Uterus (tissue), 4 donors: ENCODE results near the gene SKA1. TPM values are rescaled to one million over a fixed set of nuclear protein-coding genes. Genes with fewer than 3 reads are reported as not detected.

ENCODE experiments used
- DNase-seq, 2 donors: peaks; one replicate each; pipeline ENCODE4 v3.0.0-alpha.2; 2019 to 2020
- H3K27ac ChIP-seq, 2 donors: fragments of 200-600 bp; sonication (generic); 1 replicate in 1 of 2; 2 replicates in 1 of 2; pipeline ENCODE4 v1.5.1; 2016 to 2018
- H3K27me3 ChIP-seq, 2 donors: fragments of 200-600 bp; sonication (generic); one replicate each; pipeline ENCODE4 v1.5.1; 2018 to 2019; ENCODE audit warnings: control low read depth in 1 of 2
- H3K36me3 ChIP-seq, 2 donors: fragments of 200-600 bp; sonication (generic); one replicate each; pipeline ENCODE4 v1.5.1; 2019; ENCODE audit warnings: control low read depth in 1 of 2
- H3K4me1 ChIP-seq, 2 donors: fragments of 200-600 bp; sonication (generic); one replicate each; pipeline ENCODE4 v1.5.1; 2018 to 2019; ENCODE audit warnings: control low read depth in 1 of 2
- H3K4me3 ChIP-seq, 2 donors: fragments of 200-600 bp; sonication (generic); 1 replicate in 1 of 2; 2 replicates in 1 of 2; pipeline ENCODE4 v1.5.1; 2018 to 2019; ENCODE audit warnings: mild to moderate bottlenecking in 1 of 2
- H3K9me3 ChIP-seq, 2 donors: fragments of 200-600 bp; sonication (generic); one replicate each; pipeline ENCODE4 v1.5.1; 2019; ENCODE audit warnings: control low read depth in 1 of 2
- POLR2A ChIP-seq, 2 donors: fragments of 450-650 bp; IDR thresholded peaks; one replicate each; pipeline ENCODE4 v1.6.1; 2016; ENCODE audit warnings: antibody characterized with exemption in 2 of 2, mild to moderate bottlenecking in 1 of 2, moderate library complexity in 1 of 2
- intact Hi-C: fragments of 100-400 bp; cut with DNase I; formaldehyde crosslinking; loops from one replicate; pipeline ENCODE4 v1.15.1; 2023; ENCODE audit warnings: low total_unique reads
- total RNA-seq, 4 donors: library from RNA; depleted of rRNA in 3 of 4; stranded (reverse); fragments of >200 nt in 3 of 4; gene quantifications; one replicate each; pipeline versions ENCODE4 v1.1.0 to v1.2.4, GENCODE V29; 2014 to 2023
- TF ChIP-seq, protein P1 (sequence below), 4 experiments: fragments of 200-600 bp in 2 of 4; fragments of 450-650 bp in 2 of 4; sonication (generic) in 2 of 4; IDR thresholded peaks; one replicate each; pipeline ENCODE4 v1.5.1; 2016 to 2019; ENCODE audit warnings: antibody characterized with exemption in 4 of 4, mild to moderate bottlenecking in 2 of 4, moderate library complexity in 1 of 4
- donor health status: DM: yes; HTN: yes; CAD: no.

Gene SKA1
- total RNA-seq, 4 donors from 2014 or later, result 0.73 to 5.5 TPM; not detected in 2

DNA sequence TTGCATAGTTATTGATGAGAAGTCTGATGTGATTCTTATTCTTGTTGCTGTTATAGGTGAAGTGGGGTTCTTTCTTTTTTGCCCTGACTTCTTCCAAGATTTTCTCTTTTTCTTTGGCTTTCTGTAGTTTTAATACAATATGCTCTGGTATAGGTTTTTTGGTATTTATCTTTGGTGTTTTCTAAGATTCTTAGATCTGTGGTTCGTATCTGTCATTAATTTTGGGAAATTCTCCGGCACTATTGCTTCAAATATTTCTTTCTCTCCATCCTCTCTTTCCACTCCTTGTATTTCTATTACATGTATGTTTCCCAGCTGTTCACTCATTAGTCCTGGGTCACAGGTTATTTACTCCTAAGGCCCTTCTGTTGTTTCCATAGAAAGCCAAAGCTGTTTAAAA, 43.8 kb downstream of the SKA1 start:
- no peaks in the 10 kb centered on the region for H3K27me3 ChIP-seq
- no peaks in the 10 kb centered on the region for H3K9me3 ChIP-seq
- no peak overlapping the region for H3K4me3 ChIP-seq
- TF ChIP-seq, protein P1, sequence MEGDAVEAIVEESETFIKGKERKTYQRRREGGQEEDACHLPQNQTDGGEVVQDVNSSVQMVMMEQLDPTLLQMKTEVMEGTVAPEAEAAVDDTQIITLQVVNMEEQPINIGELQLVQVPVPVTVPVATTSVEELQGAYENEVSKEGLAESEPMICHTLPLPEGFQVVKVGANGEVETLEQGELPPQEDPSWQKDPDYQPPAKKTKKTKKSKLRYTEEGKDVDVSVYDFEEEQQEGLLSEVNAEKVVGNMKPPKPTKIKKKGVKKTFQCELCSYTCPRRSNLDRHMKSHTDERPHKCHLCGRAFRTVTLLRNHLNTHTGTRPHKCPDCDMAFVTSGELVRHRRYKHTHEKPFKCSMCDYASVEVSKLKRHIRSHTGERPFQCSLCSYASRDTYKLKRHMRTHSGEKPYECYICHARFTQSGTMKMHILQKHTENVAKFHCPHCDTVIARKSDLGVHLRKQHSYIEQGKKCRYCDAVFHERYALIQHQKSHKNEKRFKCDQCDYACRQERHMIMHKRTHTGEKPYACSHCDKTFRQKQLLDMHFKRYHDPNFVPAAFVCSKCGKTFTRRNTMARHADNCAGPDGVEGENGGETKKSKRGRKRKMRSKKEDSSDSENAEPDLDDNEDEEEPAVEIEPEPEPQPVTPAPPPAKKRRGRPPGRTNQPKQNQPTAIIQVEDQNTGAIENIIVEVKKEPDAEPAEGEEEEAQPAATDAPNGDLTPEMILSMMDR (IDR thresholded peaks at IDR 0.05), result no peak
- no peak for TF ChIP-seq POLR2A (IDR thresholded peaks at IDR 0.05)
- H3K4me1 ChIP-seq, result no peaks in the 10 kb centered on the region
- DNase-seq, result no peak
- intact Hi-C loops, result no loop called here
- H3K27ac ChIP-seq, result no peak overlapping the region
- H3K36me3 ChIP-seq, result no peaks in the 10 kb centered on the region

DNA sequence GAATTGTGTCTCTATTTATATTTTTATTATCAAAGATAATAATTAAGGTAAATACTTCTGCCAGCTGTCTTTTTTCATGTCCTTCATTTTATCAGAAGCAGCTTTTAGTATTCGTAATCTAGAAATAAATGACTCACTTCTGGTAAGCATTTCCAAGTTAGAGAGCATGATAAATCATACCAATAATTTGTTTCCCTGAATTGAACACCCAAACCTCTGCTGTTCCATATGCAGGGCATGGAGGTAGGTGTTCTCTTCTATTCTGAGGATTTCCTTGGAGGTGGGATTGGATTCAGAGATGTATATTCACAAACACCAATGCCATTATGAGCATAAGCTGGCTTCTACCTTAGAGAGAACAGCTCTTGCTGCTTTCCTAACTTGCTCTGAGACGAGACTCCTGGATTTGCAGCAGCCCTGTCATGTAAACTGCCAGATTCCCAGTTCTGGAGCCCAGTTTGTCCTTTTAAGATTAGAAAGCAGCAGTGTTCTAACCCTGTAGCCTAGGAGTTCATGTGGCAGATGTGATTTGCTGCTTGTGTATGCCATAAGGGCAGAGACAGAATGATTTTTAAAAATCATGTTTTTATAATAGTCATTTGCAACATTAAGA, 47.5 kb downstream of the SKA1 start:
- intact Hi-C loops, result no loop called here
- Histone ChIP-seq H3K4me3 (no peak overlapping the region), H3K36me3 (no peaks in the 10 kb centered on the region), H3K27me3 (no peaks in the 10 kb centered on the region), H3K27ac (no peak overlapping the region), H3K4me1 (no peaks in the 10 kb centered on the region), H3K9me3 (no peaks in the 10 kb centered on the region)
- no peak for TF ChIP-seq POLR2A (IDR thresholded peaks at IDR 0.05)
- TF ChIP-seq, protein P1 (IDR thresholded peaks at IDR 0.05), result no peak
- no peak for DNase-seq

- Histone ChIP-seq H3K4me3 (no peak overlapping the region), H3K4me1 (no peaks in the 10 kb centered on the region), H3K36me3 (no peaks in the 10 kb centered on the region), H3K27me3 (no peaks in the 10 kb centered on the region), H3K9me3 (no peaks in the 10 kb centered on the region), H3K27ac (no peak overlapping the region)
- no peak for DNase-seq
- no peak for TF ChIP-seq POLR2A (IDR thresholded peaks at IDR 0.05)
- TF ChIP-seq, protein P1 (IDR thresholded peaks at IDR 0.05), result no peak
- intact Hi-C loops, result no loop called here
Observed at GRCh38 chr18:50424877-50425690, 50.2 kb downstream of the SKA1 start.

GRCh38 chr18:50427896-50428295, 53.0 kb downstream of the SKA1 start:
- no peak for TF ChIP-seq POLR2A (IDR thresholded peaks at IDR 0.05)
- TF ChIP-seq, protein P1 (IDR thresholded peaks at IDR 0.05), result no peak
- Histone ChIP-seq H3K4me1 (no peaks in the 10 kb centered on the region), H3K27ac (no peak overlapping the region), H3K36me3 (no peaks in the 10 kb centered on the region), H3K9me3 (no peaks in the 10 kb centered on the region), H3K27me3 (no peaks in the 10 kb centered on the region), H3K4me3 (no peak overlapping the region)
- DNase-seq, result no peak
- intact Hi-C loops, result no loop called here

DNA sequence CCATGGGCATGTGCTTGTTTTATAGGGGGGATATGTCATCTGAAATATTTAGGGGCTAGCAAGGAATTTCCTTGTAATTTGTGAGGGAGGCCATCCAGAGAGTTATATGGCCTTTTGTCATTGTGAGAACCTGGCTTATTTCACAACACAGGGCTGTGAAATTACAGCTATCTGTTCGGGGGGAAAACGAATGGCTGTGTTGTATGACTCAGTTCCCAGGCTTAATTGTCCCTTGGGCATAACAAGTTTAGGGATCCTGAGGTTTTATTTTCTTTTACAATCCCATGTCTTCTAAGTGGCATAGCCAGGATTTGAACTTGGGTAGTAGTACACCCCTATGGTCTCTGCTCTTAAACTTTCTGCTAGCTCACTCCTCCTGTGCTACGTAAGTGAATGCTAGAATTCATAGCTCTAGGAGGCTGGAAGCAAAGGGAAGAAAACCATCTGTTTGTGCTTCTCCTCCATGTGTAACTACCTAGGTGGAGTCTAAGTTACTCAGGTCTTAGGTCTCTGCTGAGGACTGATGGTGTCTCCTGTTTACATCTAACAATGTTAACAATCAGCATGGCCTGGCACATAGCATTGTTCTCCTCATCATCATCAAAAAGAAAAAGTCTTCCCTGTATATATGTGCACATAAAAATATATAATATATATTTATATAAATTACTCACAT, 53.8 kb downstream of the SKA1 start:
- Histone ChIP-seq H3K36me3 (no peaks in the 10 kb centered on the region), H3K4me1 (no peaks in the 10 kb centered on the region), H3K27me3 (no peaks in the 10 kb centered on the region), H3K9me3 (no peaks in the 10 kb centered on the region), H3K4me3 (no peak overlapping the region), H3K27ac (no peak overlapping the region)
- intact Hi-C loops, result no loop called here
- no peak for DNase-seq
- TF ChIP-seq POLR2A (IDR thresholded peaks at IDR 0.05), result no peak
- TF ChIP-seq, protein P1 (IDR thresholded peaks at IDR 0.05), result no peak
